ENCODE data around the gene ZNF761. TPM values are rescaled to one million over a fixed set of nuclear protein-coding genes. Genes with fewer than 3 reads are reported as not detected.
"Not testable (repeated sequence)": the region's sequence is repeated elsewhere in the genome, so short reads cannot be mapped to it uniquely, and the experiment has no call there.

Gene ZNF761
- total RNA-seq, 1 donor from 2014 or later: 4.4 TPM

DNA sequence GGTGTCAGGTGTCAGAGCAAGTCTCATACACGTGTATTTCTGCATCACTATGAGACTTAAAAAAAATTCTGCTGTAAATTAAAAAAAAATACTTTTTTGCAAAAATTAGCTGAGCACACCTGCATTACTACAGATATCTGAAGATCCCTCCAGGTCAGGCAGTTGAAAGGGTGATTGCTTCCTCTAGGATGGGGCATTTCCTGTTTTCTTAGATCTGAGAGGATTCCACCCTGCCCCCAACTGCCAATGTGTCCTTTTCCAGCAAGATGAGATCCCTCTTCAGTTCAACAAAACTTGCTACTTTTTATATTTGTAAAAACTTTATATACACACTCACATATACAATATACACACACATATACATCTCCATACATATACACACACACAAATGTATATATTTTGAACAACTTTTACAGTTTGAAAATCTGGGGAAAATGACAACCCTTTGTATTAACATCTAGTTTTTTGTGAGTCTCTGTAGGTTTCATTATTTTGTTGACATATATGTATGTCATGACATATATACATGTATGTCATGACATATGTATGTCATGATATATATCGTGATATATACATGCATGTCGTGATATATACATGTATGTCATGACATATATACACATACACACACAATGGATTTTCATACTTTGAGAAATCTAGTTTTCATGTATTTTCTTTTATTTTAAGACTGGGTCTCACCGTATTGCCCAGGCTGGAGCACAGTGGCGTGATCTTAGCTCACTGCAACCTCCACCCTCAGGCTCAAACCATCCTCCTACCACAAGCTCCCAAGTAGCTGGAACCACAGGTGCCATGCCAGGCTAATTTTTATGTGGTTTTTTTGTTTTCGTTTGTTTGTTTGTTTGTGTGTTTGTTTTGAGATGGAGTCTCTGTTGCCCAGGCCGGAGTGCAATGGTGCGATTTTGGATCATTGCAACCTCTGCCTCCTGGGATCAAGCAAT is 53.5 kb downstream of the ZNF761 start:
- no peak for DNase-seq (ENCODE audit: low read depth)
- TF ChIP-seq, protein P1, sequence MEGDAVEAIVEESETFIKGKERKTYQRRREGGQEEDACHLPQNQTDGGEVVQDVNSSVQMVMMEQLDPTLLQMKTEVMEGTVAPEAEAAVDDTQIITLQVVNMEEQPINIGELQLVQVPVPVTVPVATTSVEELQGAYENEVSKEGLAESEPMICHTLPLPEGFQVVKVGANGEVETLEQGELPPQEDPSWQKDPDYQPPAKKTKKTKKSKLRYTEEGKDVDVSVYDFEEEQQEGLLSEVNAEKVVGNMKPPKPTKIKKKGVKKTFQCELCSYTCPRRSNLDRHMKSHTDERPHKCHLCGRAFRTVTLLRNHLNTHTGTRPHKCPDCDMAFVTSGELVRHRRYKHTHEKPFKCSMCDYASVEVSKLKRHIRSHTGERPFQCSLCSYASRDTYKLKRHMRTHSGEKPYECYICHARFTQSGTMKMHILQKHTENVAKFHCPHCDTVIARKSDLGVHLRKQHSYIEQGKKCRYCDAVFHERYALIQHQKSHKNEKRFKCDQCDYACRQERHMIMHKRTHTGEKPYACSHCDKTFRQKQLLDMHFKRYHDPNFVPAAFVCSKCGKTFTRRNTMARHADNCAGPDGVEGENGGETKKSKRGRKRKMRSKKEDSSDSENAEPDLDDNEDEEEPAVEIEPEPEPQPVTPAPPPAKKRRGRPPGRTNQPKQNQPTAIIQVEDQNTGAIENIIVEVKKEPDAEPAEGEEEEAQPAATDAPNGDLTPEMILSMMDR (conservative IDR thresholded peaks at IDR 0.05; ENCODE audit: low read depth, low read length): no peak
- H3K4me3 ChIP-seq (ENCODE audit: low read depth, low read length): no peak overlapping the region

- TF ChIP-seq, protein P1 (conservative IDR thresholded peaks at IDR 0.05; ENCODE audit: low read depth, low read length): no peak
- DNase-seq (ENCODE audit: low read depth): no peak
Observed at GRCh38 chr19:53492153-53492552, 60.4 kb downstream of the ZNF761 start.

DNA sequence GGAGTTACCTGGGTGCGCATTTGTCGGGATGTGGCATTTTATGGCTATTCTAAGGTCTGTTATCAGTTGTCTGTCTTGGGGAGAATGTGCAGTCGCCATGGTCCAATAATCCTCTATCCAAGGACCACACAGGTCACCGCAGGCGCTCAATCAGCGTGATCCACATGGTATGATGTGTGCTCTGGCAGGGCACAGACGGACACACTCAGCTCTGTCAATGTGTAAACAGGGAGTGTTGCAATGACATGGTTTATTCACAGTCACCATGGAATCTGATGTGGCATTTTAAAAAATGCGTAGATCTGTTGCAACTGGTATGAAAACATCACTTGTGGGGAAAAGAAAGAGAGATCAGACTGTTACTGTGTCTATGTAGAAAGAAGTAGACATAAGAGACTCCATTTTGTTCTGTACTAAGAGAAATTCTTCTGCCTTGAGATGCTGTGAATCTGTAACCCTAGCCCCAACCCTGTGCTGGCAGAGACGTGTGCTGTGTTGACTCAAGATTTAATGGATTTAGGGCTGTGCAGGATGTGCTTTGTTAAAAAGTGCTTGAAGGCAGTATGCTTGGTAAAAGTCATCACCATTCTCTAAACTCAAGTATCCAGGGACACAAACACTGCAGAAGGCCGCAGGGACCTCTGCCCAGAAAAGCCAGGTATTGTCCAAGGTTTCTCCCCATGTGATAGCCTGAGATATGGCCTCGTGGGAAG is 65.7 kb downstream of the ZNF761 start:
- peak; percentile 50 for DNase-seq (ENCODE audit: low read depth)
- not testable (repeated sequence) for H3K4me3 ChIP-seq (ENCODE audit: low read depth, low read length)

More at GRCh38 chr19:53492153-53492552, 60.4 kb downstream of the ZNF761 start:
- H3K4me3 ChIP-seq (ENCODE audit: low read depth, low read length): no peak overlapping the region

GRCh38 chr19:53498024-53498395 is 66.2 kb downstream of the ZNF761 start:
- H3K4me3 ChIP-seq (ENCODE audit: low read depth, low read length); DNase-seq (ENCODE audit: low read depth): not testable (repeated sequence)

GRCh38 chr19:53503151-53503550 is 71.4 kb downstream of the ZNF761 start:
- H3K4me3 ChIP-seq (ENCODE audit: low read depth, low read length); DNase-seq (ENCODE audit: low read depth): not testable (repeated sequence)

- H3K4me3 ChIP-seq (ENCODE audit: low read depth, low read length); DNase-seq (ENCODE audit: low read depth): not testable (repeated sequence)
Observed at GRCh38 chr19:53503671-53504364, 72.0 kb downstream of the ZNF761 start.

DNA sequence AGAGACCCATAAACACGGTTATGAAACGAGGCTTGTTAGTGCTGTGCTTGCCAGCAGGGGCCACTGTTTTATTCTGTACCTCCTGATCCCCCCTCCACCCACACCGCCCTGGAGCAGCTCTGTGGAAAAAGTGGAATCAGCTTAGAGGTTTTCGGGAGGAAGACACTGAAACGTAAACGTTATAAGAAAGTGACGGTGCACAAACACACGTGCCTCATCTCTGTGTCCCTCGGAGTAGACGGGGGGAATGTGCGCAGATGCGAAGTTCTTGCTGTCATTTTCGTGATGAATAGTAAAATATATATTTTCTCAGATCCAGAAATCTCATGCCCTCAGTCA is 72.5 kb downstream of the ZNF761 start:
- not testable (repeated sequence) for H3K4me3 ChIP-seq (ENCODE audit: low read depth, low read length); DNase-seq (ENCODE audit: low read depth)

GRCh38 chr19:53504885-53505284 is 73.1 kb downstream of the ZNF761 start:
- no peak overlapping the region for H3K4me3 ChIP-seq (ENCODE audit: low read depth, low read length)
- DNase-seq (ENCODE audit: low read depth): no peak
- TF ChIP-seq, protein P1 (conservative IDR thresholded peaks at IDR 0.05; ENCODE audit: low read depth, low read length): no peak

DNA sequence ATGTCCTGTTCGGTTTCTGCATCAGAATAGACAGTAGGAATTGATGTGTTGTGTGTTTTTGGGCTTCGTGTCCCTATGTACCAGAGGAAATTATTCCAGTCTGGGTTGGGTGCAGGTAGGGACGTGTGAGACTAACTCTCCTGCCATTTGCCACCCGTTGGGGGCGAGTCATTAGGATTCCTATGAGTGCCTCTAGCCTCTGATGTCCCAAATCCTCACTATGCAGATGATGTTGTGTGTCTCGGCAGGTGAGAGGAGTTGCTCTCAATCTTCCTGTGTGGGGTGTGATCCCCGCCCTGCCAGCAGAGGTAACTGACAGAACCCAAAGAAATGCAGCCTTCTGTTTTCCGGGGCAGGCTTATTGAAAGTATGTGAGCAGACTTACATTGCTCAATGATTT is 74.9 kb downstream of the ZNF761 start:
- DNase-seq (ENCODE audit: low read depth): no peak
- TF ChIP-seq, protein P1 (conservative IDR thresholded peaks at IDR 0.05; ENCODE audit: low read depth, low read length): no peak
- no peak overlapping the region for H3K4me3 ChIP-seq (ENCODE audit: low read depth, low read length)

Other genes with a start within 250 kb of the ZNF761 start
- gene ZNF665, start 238.6 kb upstream of the ZNF761 start, total RNA-seq: 2.2 and 10.8 TPM in 2 replicates
- 8.5 and 25.3 TPM in 2 replicates for gene ZNF677, start 177.1 kb upstream of the ZNF761 start, total RNA-seq
- gene VN1R2, start 173.7 kb upstream of the ZNF761 start, total RNA-seq: not detected in 2 replicates
- gene VN1R4, start 164.3 kb upstream of the ZNF761 start, total RNA-seq: not detected in 2 replicates
- 4.5 and 4.6 TPM in 2 replicates for gene ZNF845, start 98.2 kb upstream of the ZNF761 start, total RNA-seq
- gene ZNF525, start 66.3 kb upstream of the ZNF761 start, total RNA-seq: 5.6 and 16.3 TPM in 2 replicates
- 5.1 and 5.5 TPM in 2 replicates for gene ZNF765, start 36.8 kb upstream of the ZNF761 start, total RNA-seq
- 2.6 and 4.6 TPM in 2 replicates for gene ZNF813, start 35.7 kb downstream of the ZNF761 start, total RNA-seq
- gene ZNF331, start 106.2 kb downstream of the ZNF761 start, total RNA-seq: 5.3 and 6.1 TPM in 2 replicates
- not detected in 2 replicates for gene DPRX, start 200.0 kb downstream of the ZNF761 start, total RNA-seq